Body of pancreas (tissue), 4 donors: ENCODE data around the gene TBL1XR1.

Experiments
- POLR2A ChIP-seq, 3 donors: fragments of 450-650 bp; IDR thresholded peaks; one replicate each; pipeline ENCODE4 v1.6.1; 2016; ENCODE audit warnings: antibody characterized with exemption in 3 of 3, mild to moderate bottlenecking in 2 of 3
- TF ChIP-seq, protein P1 (sequence below), 7 experiments: fragments of 450-650 bp in 4 of 7; fragments of 200-600 bp in 3 of 7; sonication (generic) in 3 of 7; IDR thresholded peaks; one replicate each; pipeline ENCODE4 v1.5.1; 2016 to 2019; ENCODE audit warnings: antibody characterized with exemption in 7 of 7

DNA sequence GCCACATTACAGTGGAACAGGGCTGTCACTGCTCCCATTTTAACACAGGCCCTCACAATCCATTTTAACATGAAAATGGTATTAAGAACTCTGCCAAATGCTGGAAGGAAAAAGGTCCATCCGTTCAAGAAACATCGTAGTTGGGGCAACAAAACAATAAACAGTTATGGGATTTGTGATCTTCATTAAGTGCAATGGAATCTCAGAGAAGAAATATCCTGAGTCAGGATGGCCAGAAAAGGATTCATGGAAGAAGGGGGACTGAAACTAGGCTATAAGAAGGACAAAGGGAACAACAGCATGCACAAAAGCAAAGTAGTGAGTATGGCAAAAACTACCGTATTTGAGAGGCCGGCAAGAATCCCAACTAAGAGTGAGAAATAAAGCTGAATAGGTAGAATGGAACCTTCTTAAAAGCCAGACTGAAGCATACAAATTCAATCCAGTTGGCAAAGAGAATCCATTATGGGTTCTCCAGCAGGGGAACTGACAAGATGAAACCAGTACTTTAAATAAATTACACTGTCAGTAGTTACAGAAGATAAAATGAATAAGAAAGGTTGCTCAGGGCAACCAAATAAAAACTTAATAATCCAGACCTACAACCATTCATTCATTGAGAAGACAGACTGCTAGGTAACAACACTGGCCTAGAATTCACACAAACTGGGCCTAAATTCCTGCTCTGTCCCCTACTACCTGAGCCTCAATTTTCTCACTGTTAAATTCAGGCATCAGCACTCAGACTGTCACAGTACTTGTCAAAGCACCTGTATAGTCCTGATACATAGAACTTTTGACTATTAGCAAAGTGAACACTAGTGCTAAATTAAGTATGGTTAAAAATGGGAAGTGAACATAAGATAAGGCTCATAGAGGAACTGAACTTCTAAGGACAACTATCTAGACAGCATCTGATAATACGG lies 6.3 kb downstream of the TBL1XR1 start:
- TF ChIP-seq, protein P1, sequence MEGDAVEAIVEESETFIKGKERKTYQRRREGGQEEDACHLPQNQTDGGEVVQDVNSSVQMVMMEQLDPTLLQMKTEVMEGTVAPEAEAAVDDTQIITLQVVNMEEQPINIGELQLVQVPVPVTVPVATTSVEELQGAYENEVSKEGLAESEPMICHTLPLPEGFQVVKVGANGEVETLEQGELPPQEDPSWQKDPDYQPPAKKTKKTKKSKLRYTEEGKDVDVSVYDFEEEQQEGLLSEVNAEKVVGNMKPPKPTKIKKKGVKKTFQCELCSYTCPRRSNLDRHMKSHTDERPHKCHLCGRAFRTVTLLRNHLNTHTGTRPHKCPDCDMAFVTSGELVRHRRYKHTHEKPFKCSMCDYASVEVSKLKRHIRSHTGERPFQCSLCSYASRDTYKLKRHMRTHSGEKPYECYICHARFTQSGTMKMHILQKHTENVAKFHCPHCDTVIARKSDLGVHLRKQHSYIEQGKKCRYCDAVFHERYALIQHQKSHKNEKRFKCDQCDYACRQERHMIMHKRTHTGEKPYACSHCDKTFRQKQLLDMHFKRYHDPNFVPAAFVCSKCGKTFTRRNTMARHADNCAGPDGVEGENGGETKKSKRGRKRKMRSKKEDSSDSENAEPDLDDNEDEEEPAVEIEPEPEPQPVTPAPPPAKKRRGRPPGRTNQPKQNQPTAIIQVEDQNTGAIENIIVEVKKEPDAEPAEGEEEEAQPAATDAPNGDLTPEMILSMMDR (IDR thresholded peaks at IDR 0.05) = no peak
- TF ChIP-seq POLR2A (IDR thresholded peaks at IDR 0.05) = no peak
